OCI-LY3 (cell line): ENCODE measurements around the gene APBB1.

Experiments used
- H2AFZ ChIP-seq: fragments of 200-600, 300-600 bp; shearing (Covaris generic); 2 replicates; pipeline ENCODE4 v1.6.0; 2014; ENCODE audit warnings: antibody characterized with exemption, low read depth, low read length
- H3K27ac ChIP-seq: fragments of 200-600, 300-600 bp; sonication (generic); 2 replicates; pipeline ENCODE4 v1.5.1; 2014; ENCODE audit warnings: mild to moderate bottlenecking, low read length, moderate library complexity, mixed read lengths
- H3K27me3 ChIP-seq: fragments of 200-600, 300-600 bp; sonication (generic); 2 replicates; pipeline ENCODE4 v1.6.1; 2014; ENCODE audit warnings: low read depth, low read length, mixed read lengths
- H3K36me3 ChIP-seq: fragments of 200-600, 300-600 bp; sonication (generic); replicated peaks from 2 replicates; pipeline ENCODE3; 2014; ENCODE audit warnings: low read depth, low read length, mixed read lengths
- H3K4me1 ChIP-seq: fragments of 300-600, 200-600 bp; sonication (generic); 2 replicates; pipeline ENCODE4 v1.6.1; 2014; ENCODE audit warnings: low read length, mixed read lengths
- H3K4me2 ChIP-seq: fragments of 200-600, 300-600 bp; sonication (generic); 2 replicates; pipeline ENCODE4 v1.6.1; 2014; ENCODE audit warnings: low read length, mixed read lengths
- H3K4me3 ChIP-seq: fragments of 300-600, 200-600 bp; sonication (generic); 2 replicates; pipeline ENCODE4 v1.5.1; 2014; ENCODE audit warnings: antibody characterized with exemption, mild to moderate bottlenecking, low read length, moderate library complexity
- H3K79me2 ChIP-seq: fragments of 300-600, 200-600 bp; shearing (Covaris generic); 2 replicates; pipeline ENCODE4 v1.6.1; 2014; ENCODE audit warnings: mild to moderate bottlenecking, low read length, mixed read lengths
- H3K9ac ChIP-seq: fragments of 300-600, 200-600 bp; shearing (Covaris generic); 2 replicates; pipeline ENCODE4 v1.6.0; 2014; ENCODE audit warnings: mild to moderate bottlenecking, low read length, moderate library complexity
- H3K9me3 ChIP-seq: fragments of 200-600, 300-600 bp; shearing (Covaris generic); 2 replicates; pipeline ENCODE4 v1.6.1; 2014; ENCODE audit warnings: low read length, mixed read lengths; ENCODE audit not compliant: insufficient read depth
- H4K20me1 ChIP-seq: fragments of 200-600, 300-600 bp; sonication (generic); 2 replicates; pipeline ENCODE4 v1.6.1; 2016; ENCODE audit warnings: low read length, mixed read lengths; ENCODE audit not compliant: insufficient read depth
- EZH2phosphoT487 ChIP-seq: fragments of 200-600 bp; shearing (Covaris generic); IDR thresholded peaks from 2 replicates; pipeline ENCODE4 v1.6.1; 2018; ENCODE audit warnings: antibody characterized with exemption, mixed run types, low read depth
- TF ChIP-seq, protein P1 (sequence below): fragments of 200-600, 300-600 bp; sonication (generic); IDR thresholded peaks from 2 replicates; pipeline ENCODE4 v1.5.1; 2014; ENCODE audit warnings: antibody characterized with exemption, low read length, low read depth

Gene APBB1

DNA sequence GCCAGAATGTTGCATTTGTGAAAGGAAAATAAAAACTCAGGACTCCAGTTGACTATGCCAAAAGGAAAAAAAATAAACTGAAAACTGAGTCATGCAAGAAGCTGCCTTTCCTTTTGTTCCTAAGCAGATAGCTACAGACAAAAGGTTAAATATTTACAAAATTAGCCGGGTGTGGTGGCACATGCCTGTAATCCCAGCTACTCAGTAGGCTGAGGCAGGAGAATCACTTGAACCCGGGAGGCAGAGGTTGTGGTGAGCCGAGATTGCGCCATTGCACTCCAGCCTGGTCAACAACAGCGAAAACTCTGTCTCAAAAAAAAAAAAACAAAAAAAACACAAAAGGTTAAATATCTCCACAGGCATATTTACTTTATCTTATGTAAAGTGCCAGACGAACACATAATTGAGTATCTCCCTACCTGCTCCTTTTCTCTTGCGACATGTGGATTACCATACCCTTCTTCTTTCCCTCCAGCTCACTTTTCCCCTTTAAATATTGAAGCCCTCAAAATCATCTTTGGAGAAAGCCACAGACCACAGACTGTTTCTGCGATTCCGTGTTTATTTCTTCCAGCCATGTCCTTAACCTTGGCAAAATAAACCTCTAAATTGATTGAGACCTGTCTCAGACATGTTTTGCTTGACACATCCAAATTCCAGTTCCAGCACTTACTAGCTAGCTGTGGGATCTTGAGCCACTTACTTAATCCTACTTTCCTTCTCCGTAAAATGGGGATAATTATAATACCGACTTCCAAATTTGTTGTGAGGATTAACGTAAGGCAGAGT, 30.9 kb downstream of the APBB1 start:
- Histone ChIP-seq H3K27ac (no peak overlapping the region), H3K79me2 (no peaks in the 10 kb centered on the region), H2AFZ (no peak overlapping the region), H3K36me3 (no peaks in the 10 kb centered on the region), H3K4me2 (no peak overlapping the region), H3K9ac (no peak overlapping the region), H3K9me3 (no peaks in the 10 kb centered on the region), H4K20me1 (no peaks in the 10 kb centered on the region), H3K4me1 (peaks cover 12% of the 10 kb centered on the region), H3K27me3 (no peaks in the 10 kb centered on the region), H3K4me3 (no peak overlapping the region)
- TF ChIP-seq, protein P1, sequence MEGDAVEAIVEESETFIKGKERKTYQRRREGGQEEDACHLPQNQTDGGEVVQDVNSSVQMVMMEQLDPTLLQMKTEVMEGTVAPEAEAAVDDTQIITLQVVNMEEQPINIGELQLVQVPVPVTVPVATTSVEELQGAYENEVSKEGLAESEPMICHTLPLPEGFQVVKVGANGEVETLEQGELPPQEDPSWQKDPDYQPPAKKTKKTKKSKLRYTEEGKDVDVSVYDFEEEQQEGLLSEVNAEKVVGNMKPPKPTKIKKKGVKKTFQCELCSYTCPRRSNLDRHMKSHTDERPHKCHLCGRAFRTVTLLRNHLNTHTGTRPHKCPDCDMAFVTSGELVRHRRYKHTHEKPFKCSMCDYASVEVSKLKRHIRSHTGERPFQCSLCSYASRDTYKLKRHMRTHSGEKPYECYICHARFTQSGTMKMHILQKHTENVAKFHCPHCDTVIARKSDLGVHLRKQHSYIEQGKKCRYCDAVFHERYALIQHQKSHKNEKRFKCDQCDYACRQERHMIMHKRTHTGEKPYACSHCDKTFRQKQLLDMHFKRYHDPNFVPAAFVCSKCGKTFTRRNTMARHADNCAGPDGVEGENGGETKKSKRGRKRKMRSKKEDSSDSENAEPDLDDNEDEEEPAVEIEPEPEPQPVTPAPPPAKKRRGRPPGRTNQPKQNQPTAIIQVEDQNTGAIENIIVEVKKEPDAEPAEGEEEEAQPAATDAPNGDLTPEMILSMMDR: no peak
- no peak for TF ChIP-seq EZH2phosphoT487

DNA sequence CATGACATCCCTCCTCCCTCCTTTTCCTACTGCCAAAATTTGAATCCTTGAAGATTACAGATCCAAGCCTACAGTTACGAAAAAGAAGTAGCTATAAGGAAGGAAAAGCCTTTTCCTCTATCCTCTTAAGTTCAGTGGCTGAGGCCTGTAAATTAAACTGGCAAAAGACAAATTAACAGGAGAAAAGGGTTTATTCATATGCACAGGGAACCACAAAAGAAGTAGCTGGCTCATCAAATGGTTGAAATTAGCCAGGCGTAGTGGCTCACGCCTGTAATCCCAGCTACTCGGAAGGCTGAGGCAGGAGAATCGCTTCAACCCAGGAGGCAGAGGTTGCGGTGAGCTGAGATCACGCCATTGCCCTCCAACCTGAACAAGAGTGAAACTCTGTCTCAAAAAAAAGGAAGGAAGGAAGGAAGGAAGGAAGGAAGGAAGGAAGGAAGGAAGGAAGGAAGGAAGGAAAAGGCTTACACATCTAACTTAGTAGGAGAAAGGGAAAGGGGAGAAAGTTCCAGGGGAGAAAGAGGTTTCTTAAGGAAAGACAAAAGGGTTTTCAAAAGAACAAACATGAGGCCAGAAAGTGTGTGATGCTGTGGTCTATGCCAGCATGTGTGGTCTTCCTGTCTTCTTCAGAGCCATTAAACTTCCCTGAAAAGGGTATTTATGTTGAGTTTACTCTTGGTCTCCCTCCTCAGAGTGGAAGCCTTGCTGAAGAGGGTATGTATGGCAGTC, 33.7 kb downstream of the APBB1 start:
- H3K9me3 ChIP-seq: no peaks in the 10 kb centered on the region
- H2AFZ ChIP-seq: no peak overlapping the region
- H3K27me3 ChIP-seq: no peaks in the 10 kb centered on the region
- no peaks in the 10 kb centered on the region for H3K79me2 ChIP-seq
- H3K9ac ChIP-seq: no peak overlapping the region
- H3K27ac ChIP-seq: no peak overlapping the region
- H3K4me1 ChIP-seq: peaks cover 8% of the 10 kb centered on the region
- TF ChIP-seq, protein P1: no peak
- TF ChIP-seq EZH2phosphoT487: no peak
- no peak overlapping the region for H3K4me3 ChIP-seq
- H3K4me2 ChIP-seq: no peak overlapping the region
- H3K36me3 ChIP-seq: no peaks in the 10 kb centered on the region
- H4K20me1 ChIP-seq: no peaks in the 10 kb centered on the region

DNA sequence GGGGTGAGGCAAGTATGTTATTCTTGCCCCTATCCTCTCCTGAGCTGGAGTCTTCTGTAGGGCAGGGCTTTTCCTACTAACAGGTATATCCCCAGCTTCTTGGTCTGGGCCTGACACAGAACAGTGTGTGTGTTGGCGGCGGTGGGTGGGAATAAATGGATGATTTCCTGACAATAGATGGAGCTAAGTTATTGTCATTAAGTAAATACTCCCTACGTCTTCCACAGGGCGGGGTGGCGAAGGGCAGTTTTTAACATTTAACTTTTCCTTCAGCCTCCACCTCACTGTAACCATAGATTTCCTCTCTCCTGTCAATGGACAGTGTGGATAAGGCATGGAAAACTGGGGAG, 40.3 kb downstream of the APBB1 start:
- no peaks in the 10 kb centered on the region for H3K9me3 ChIP-seq
- no peak overlapping the region; the same call in 1 of the 2 replicates for H3K4me3 ChIP-seq
- H2AFZ ChIP-seq: no peak overlapping the region
- H3K79me2 ChIP-seq: no peaks in the 10 kb centered on the region
- H3K4me1 ChIP-seq: no peaks in the 10 kb centered on the region
- TF ChIP-seq, protein P1: no peak
- no peak for TF ChIP-seq EZH2phosphoT487
- peaks cover 5% of the 10 kb centered on the region for H3K27me3 ChIP-seq
- no peaks in the 10 kb centered on the region for H3K36me3 ChIP-seq
- H3K27ac ChIP-seq: no peak overlapping the region
- H4K20me1 ChIP-seq: no peaks in the 10 kb centered on the region
- H3K4me2 ChIP-seq: no peak overlapping the region
- no peak overlapping the region for H3K9ac ChIP-seq

DNA sequence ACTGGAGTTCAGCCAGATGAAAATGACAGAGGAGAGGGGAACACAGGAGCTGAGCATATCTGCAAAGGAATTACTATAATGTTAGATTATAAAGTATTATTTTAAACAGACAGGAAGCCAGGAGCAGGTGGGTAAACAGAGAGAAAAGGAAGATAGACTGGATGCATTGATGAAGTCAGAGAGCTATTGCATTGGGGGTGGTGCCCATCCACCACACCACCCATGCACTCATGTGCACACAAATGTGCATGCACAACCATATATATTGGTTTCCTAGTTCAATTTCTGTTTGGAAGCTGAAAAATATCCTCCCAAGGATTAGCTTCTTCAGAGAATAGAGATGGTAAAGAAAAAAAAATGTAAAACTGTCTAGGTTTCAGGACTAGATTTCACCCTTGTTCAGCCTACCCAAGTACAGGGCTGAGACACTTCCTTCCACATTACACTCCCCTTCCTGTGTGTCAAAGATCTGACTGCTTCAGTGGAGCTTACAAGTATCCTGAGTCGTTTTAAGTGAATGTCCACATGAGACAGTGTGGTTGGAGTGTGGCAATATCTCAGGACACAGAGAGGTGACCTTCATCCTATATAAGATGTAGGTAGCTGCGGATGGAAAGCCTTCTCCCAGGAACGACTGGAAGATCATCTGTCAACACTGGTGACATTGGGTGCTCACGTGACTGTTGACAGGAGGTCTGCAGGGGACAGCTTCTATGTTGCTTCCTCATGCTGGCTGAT, 40.8 kb downstream of the APBB1 start:
- no peak overlapping the region for H2AFZ ChIP-seq
- no peaks in the 10 kb centered on the region for H3K79me2 ChIP-seq
- no peaks in the 10 kb centered on the region for H3K36me3 ChIP-seq
- TF ChIP-seq, protein P1: no peak
- no peak for TF ChIP-seq EZH2phosphoT487
- H3K27me3 ChIP-seq: peaks cover 5% of the 10 kb centered on the region
- no peak overlapping the region for H3K27ac ChIP-seq
- no peaks in the 10 kb centered on the region for H3K4me1 ChIP-seq
- no peaks in the 10 kb centered on the region for H3K9me3 ChIP-seq
- H3K4me2 ChIP-seq: no peak overlapping the region
- H3K4me3 ChIP-seq: no peak overlapping the region; the same call in 1 of the 2 replicates
- H3K9ac ChIP-seq: no peak overlapping the region
- no peaks in the 10 kb centered on the region for H4K20me1 ChIP-seq
